22Rv1 (cell line): ENCODE results near the gene TLE6.
A peak's percentile ranks its signal among the peaks of the same experiment; 100 is the strongest.

ENCODE experiments used
- CTCF ChIP-seq: fragments of 450-650 bp; IDR thresholded peaks from 2 replicates; pipeline ENCODE4 v1.5.1; 2017; ENCODE audit warnings: mild to moderate bottlenecking
- ZFX ChIP-seq: fragments of 450-650 bp; IDR thresholded peaks from 2 replicates; pipeline ENCODE4 v1.6.1; 2017; ENCODE audit warnings: antibody characterized with exemption, borderline replicate concordance

- TF ChIP-seq CTCF = 0 out of 2 replicates have a peak, but pooled peaks have one; percentile 4
- no peak for TF ChIP-seq ZFX
These were observed 8.3 kb upstream of the TLE6 start for GRCh38 chr19:2969104-2969504.
